ENCODE measurements around the gene PRKCH. TPM values are rescaled to one million over a fixed set of nuclear protein-coding genes. Genes with fewer than 3 reads are reported as not detected.
A peak's percentile ranks its signal among the peaks of the same experiment; 100 is the strongest.

Gene PRKCH
- total and polyA plus RNA-seq, 9 of the 15 experiments (the other 6 are each of a cell fraction or from before 2014, with no cell fraction given): 0.61 to 4.4 (median 4.0) TPM

DNA sequence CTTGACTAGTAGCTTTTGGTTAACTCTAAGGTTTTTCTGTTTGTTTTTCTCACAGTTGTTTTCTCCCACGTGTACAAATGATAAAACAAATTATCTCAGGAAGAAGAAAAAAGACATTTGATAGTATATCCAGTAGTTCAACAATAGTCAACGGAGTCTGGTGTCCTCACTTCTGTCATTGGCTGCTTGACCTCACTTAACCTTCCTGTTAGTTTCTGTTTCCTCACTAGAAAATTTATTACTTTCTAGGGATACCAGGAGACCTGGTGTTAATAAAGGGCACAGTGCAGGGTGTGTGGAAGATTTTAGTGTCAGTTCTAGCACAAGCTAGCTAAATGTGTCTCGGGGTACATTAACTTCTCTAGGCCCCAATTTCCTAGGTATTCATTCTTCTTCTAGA, 116.0 kb downstream of the PRKCH start:
- Histone ChIP-seq H3K9ac (ENCODE audit: insufficient read depth in 1 of 2, low read depth in 2 of 2, low read length in 2 of 2) (no peak overlapping the region), H3K4me2 (ENCODE audit: insufficient read depth, low read length) (no peak overlapping the region), H3K9me3 (replicated peaks; ENCODE audit: control insufficient read depth, insufficient read depth, low read depth, low read length) (no peaks in the 10 kb centered on the region), H3K36me3 (ENCODE audit: control insufficient read depth, insufficient read depth, low read length) (no peaks in the 10 kb centered on the region), H3K9me1 (ENCODE audit: control insufficient read depth, insufficient read depth, low read length) (no peaks in the 10 kb centered on the region), H3K79me2 (ENCODE audit: control insufficient read depth, insufficient read depth, low read length) (no peaks in the 10 kb centered on the region), H4K20me1 (replicated peaks; ENCODE audit: control insufficient read depth, insufficient read depth, low read length) (no peaks in the 10 kb centered on the region), H3K4me3 (no peak overlapping the region), H3K27me3 (ENCODE audit: control insufficient read depth in 2 of 2, insufficient read depth in 2 of 2, low read length in 2 of 2) (no peaks in the 10 kb centered on the region), H2AFZ (ENCODE audit: low read depth, low read length) (no peak overlapping the region), H3K4me1 (replicated peaks in 1 of 2; ENCODE audit: control insufficient read depth in 2 of 2, insufficient read depth in 2 of 2, low read length in 2 of 2) (no peaks in the 10 kb centered on the region; a peak in 1 of 5 replicates), H3K27ac (ENCODE audit: extremely low read depth, low read depth, low read length) (no peak overlapping the region)
- ATAC-seq (no peak), FAIRE-seq (no peak), DNase-seq (ENCODE audit: extremely low read depth in 1 of 4, low spot score in 3 of 4) (no peak)
- WGBS (ENCODE audit: insufficient coverage, low coverage, missing lambda C conversion rate): 11% methylated on average over 3 of the region's 3 CpGs
- ChIA-PET CTCF (ENCODE audit: low intra/inter-chr PET ratio) (no interaction called here), POLR2A (no interaction called here)
- intact Hi-C loops (cut with micrococcal nuclease) (no loop called here), in situ Hi-C loops (cut with MboI) (no loop called here)
- TF ChIP-seq, protein P1, sequence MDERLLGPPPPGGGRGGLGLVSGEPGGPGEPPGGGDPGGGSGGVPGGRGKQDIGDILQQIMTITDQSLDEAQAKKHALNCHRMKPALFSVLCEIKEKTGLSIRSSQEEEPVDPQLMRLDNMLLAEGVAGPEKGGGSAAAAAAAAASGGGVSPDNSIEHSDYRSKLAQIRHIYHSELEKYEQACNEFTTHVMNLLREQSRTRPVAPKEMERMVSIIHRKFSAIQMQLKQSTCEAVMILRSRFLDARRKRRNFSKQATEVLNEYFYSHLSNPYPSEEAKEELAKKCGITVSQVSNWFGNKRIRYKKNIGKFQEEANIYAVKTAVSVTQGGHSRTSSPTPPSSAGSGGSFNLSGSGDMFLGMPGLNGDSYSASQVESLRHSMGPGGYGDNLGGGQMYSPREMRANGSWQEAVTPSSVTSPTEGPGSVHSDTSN (CRISPR knock-in tag; IDR thresholded peaks at IDR 0.05; ENCODE audit: low read depth): no peak
- TF ChIP-seq, protein P1 (tag; conservative IDR thresholded peaks at IDR 0.05; ENCODE audit: low read depth): 0 out of 2 replicates have a peak, but pooled peaks have one; percentile 17
- TF ChIP-seq CBX1 (IDR thresholded peaks at IDR 0.05; ENCODE audit: low read depth): no peak
- no TSS peak for BruUV-seq (replicated peaks)

DNA sequence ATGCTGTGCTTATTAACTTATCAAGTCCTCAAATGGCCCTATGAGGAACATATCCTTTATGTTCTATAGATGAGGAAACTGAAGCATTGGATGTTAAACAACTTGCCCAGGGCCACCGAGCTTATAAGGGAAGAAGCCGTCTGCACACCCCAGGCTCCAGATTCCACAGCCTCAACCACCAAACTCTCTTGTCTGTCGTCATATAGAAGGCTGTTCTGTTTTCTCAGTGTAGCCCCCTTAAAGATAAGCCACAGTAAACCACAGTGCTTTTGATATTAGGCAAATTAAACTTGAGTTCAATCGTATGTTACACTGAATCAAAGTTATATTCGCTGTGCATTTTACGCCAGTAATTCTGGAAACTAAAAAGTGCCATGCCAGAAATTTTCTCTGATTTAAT, 116.7 kb downstream of the PRKCH start:
- no peak for FAIRE-seq
- no peaks in the 10 kb centered on the region for H3K9me3 ChIP-seq (replicated peaks; ENCODE audit: control insufficient read depth, insufficient read depth, low read depth, low read length)
- 38% methylated on average over 6 of the region's 6 CpGs for WGBS (ENCODE audit: insufficient coverage, low coverage, missing lambda C conversion rate)
- no peaks in the 10 kb centered on the region for H3K79me2 ChIP-seq (ENCODE audit: control insufficient read depth, insufficient read depth, low read length)
- in situ Hi-C loops (cut with MboI) (no loop called here), intact Hi-C loops (cut with micrococcal nuclease) (no loop called here)
- no peak for DNase-seq (ENCODE audit: extremely low read depth in 1 of 4, low spot score in 3 of 4)
- BruUV-seq (replicated peaks): no TSS peak
- ChIA-PET POLR2A (no interaction called here), CTCF (ENCODE audit: low intra/inter-chr PET ratio) (no interaction called here)
- no peaks in the 10 kb centered on the region for H4K20me1 ChIP-seq (replicated peaks; ENCODE audit: control insufficient read depth, insufficient read depth, low read length)
- H3K27ac ChIP-seq (ENCODE audit: extremely low read depth, low read depth, low read length): no peak overlapping the region
- no peaks in the 10 kb centered on the region for H3K27me3 ChIP-seq (ENCODE audit: control insufficient read depth in 2 of 2, insufficient read depth in 2 of 2, low read length in 2 of 2)
- ATAC-seq: no peak
- no peak overlapping the region for H3K9ac ChIP-seq (ENCODE audit: insufficient read depth in 1 of 2, low read depth in 2 of 2, low read length in 2 of 2)
- H3K4me1 ChIP-seq (replicated peaks in 1 of 2; ENCODE audit: control insufficient read depth in 2 of 2, insufficient read depth in 2 of 2, low read length in 2 of 2): no peaks in the 10 kb centered on the region; a peak in 1 of 5 replicates
- H3K4me3 ChIP-seq: no peak overlapping the region
- no peak for TF ChIP-seq NUFIP1 (IDR thresholded peaks at IDR 0.05; ENCODE audit: partially characterized antibody)
- TF ChIP-seq, protein P2, sequence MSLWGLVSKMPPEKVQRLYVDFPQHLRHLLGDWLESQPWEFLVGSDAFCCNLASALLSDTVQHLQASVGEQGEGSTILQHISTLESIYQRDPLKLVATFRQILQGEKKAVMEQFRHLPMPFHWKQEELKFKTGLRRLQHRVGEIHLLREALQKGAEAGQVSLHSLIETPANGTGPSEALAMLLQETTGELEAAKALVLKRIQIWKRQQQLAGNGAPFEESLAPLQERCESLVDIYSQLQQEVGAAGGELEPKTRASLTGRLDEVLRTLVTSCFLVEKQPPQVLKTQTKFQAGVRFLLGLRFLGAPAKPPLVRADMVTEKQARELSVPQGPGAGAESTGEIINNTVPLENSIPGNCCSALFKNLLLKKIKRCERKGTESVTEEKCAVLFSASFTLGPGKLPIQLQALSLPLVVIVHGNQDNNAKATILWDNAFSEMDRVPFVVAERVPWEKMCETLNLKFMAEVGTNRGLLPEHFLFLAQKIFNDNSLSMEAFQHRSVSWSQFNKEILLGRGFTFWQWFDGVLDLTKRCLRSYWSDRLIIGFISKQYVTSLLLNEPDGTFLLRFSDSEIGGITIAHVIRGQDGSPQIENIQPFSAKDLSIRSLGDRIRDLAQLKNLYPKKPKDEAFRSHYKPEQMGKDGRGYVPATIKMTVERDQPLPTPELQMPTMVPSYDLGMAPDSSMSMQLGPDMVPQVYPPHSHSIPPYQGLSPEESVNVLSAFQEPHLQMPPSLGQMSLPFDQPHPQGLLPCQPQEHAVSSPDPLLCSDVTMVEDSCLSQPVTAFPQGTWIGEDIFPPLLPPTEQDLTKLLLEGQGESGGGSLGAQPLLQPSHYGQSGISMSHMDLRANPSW (CRISPR knock-in tag; IDR thresholded peaks at IDR 0.05): no peak
- H3K9me1 ChIP-seq (ENCODE audit: control insufficient read depth, insufficient read depth, low read length): no peaks in the 10 kb centered on the region
- H3K36me3 ChIP-seq (ENCODE audit: control insufficient read depth, insufficient read depth, low read length): no peaks in the 10 kb centered on the region
- no peak overlapping the region for H2AFZ ChIP-seq (ENCODE audit: low read depth, low read length)
- no peak overlapping the region for H3K4me2 ChIP-seq (ENCODE audit: insufficient read depth, low read length)
